ENCODE data around the gene UBIAD1. TPM values are rescaled to one million over a fixed set of nuclear protein-coding genes. Genes with fewer than 3 reads are reported as not detected.

The UBIAD1 gene
- total RNA-seq, 1 experiment from 2014 or later = 21.6 TPM

GRCh38 chr1:11238311-11238710 is 34.7 kb upstream of the UBIAD1 start:
- no peaks in the 10 kb centered on the region for H3K27me3 Mint-ChIP-seq (ENCODE audit: low read depth)
- CTCF ChIA-PET = interaction anchor here (1.0 kb wide), 1 partner anchor 110 kb away, joined by 3 read pairs; no protein-coding TSS in a partner anchor
- ATAC-seq (no peak), DNase-seq (ENCODE audit: low spot score) (no peak)
- no peak overlapping the region for H3K27ac Mint-ChIP-seq
- H3K4me1 Mint-ChIP-seq = no peaks in the 10 kb centered on the region
- H3K4me3 Mint-ChIP-seq = no peak overlapping the region
- H3K36me3 Mint-ChIP-seq = peaks cover 61% of the 10 kb centered on the region
- no peak for TF ChIP-seq MAX (CRISPR knock-in tag; IDR thresholded peaks at IDR 0.05)
- no peak for TF ChIP-seq ZNF423 (CRISPR knock-in tag; IDR thresholded peaks at IDR 0.05)
- no peaks in the 10 kb centered on the region for H3K9me3 Mint-ChIP-seq
- POLR2A ChIA-PET = no interaction called here

GRCh38 chr1:11245248-11245647 is 27.8 kb upstream of the UBIAD1 start:
- H3K36me3 Mint-ChIP-seq = peaks cover 46% of the 10 kb centered on the region
- H3K4me3 Mint-ChIP-seq = no peak overlapping the region
- H3K9me3 Mint-ChIP-seq = peaks cover under 1% of the 10 kb centered on the region

GRCh38 chr1:11245904-11246719 is 26.9 kb upstream of the UBIAD1 start:
- Mint-ChIP-seq H3K9me3 (peaks cover 9% of the 10 kb centered on the region), H3K27me3 (ENCODE audit: low read depth) (no peaks in the 10 kb centered on the region), H3K36me3 (peaks cover 47% of the 10 kb centered on the region), H3K4me1 (no peaks in the 10 kb centered on the region), H3K4me3 (no peak overlapping the region), H3K27ac (no peak overlapping the region)
- CTCF ChIA-PET = no interaction called here
- TF ChIP-seq NFYB (CRISPR knock-in tag; conservative IDR thresholded peaks at IDR 0.05; ENCODE audit: low read depth) (no peak), ATF1 (CRISPR knock-in tag; IDR thresholded peaks at IDR 0.05) (no peak), ZNF281 (CRISPR knock-in tag; IDR thresholded peaks at IDR 0.05) (no peak)
- no peak for DNase-seq (ENCODE audit: low spot score)
- POLR2A ChIA-PET = no interaction called here
- no peak for ATAC-seq

More at GRCh38 chr1:11245248-11245647, 27.8 kb upstream of the UBIAD1 start:
- no peaks in the 10 kb centered on the region for H3K4me1 Mint-ChIP-seq
- POLR2A ChIA-PET = no interaction called here
- H3K27me3 Mint-ChIP-seq (ENCODE audit: low read depth) = no peaks in the 10 kb centered on the region
- H3K27ac Mint-ChIP-seq = no peak overlapping the region
- DNase-seq (ENCODE audit: low spot score) = no peak
- no peak for ATAC-seq
- no peak for TF ChIP-seq HMGXB4 (CRISPR knock-in tag; IDR thresholded peaks at IDR 0.05)
- TF ChIP-seq E2F4 (CRISPR knock-in tag; IDR thresholded peaks at IDR 0.05; ENCODE audit: borderline replicate concordance, low read depth) = no peak
- no peak for TF ChIP-seq FOXP4 (CRISPR knock-in tag; IDR thresholded peaks at IDR 0.05)
- TF ChIP-seq SOX15 (CRISPR knock-in tag; IDR thresholded peaks at IDR 0.05) = no peak
- no peak for TF ChIP-seq NR1H2 (CRISPR knock-in tag; IDR thresholded peaks at IDR 0.05)
- CTCF ChIA-PET = no interaction called here

Measured in WTC11 (cell line).